GM12873 (cell line): ENCODE data around the gene RXRG.

Experiments used
- CTCF ChIP-seq: IDR thresholded peaks from 2 replicates; pipeline ENCODE4 v1.5.1; 2012; ENCODE audit warnings: low read depth, mild to moderate bottlenecking, moderate library complexity, low read length, control low read depth; ENCODE audit not compliant: insufficient read depth; ENCODE audit errors: missing control alignments

Gene RXRG

GRCh38 chr1:165371588-165372225, 73.2 kb downstream of the RXRG start:
- TF ChIP-seq CTCF, result no peak

- TF ChIP-seq CTCF, result peak; percentile 98
Observed at GRCh38 chr1:165369255-165369848, 75.6 kb downstream of the RXRG start.

GRCh38 chr1:165367375-165367993, 77.4 kb downstream of the RXRG start:
- TF ChIP-seq CTCF, result peak; percentile 99

GRCh38 chr1:165365341-165365740, 79.6 kb downstream of the RXRG start:
- TF ChIP-seq CTCF, result no peak

- no peak for TF ChIP-seq CTCF
Observed at GRCh38 chr1:165364568-165365133, 80.3 kb downstream of the RXRG start.

GRCh38 chr1:165356876-165357275, 88.0 kb downstream of the RXRG start:
- no peak for TF ChIP-seq CTCF

GRCh38 chr1:165355977-165356811, 88.7 kb downstream of the RXRG start, which contains the start of gene LMX1A:
LMX1A (minus strand) TSS chr1:165356715; CDS start chr1:165355559, 1,156 bp downstream.
- TF ChIP-seq CTCF, result no peak
